Caco-2 (cell line): ENCODE measurements around the gene PRH2. TPM values are rescaled to one million over a fixed set of nuclear protein-coding genes. Genes with fewer than 3 reads are reported as not detected.

ENCODE experiments used
- BruUV-seq: library from RNA; stranded (reverse); fragments of 400-500 nt; replicated peaks from 2 replicates; lab custom pipeline; 2021; lab: Mats Ljungman, UMichigan
- CTCF ChIA-PET: fragments of 300-600 bp; sonication (Branson Sonifier 250); formaldehyde crosslinking; loops from one replicate; lab custom pipeline; 2022; ENCODE audit warnings: antibody characterized with exemption; lab: Charles Lee
- POLR2A ChIA-PET: fragments of 300-600 bp; sonication (Branson Sonifier 250); formaldehyde crosslinking; loops from one replicate; lab custom pipeline; 2022; ENCODE audit warnings: antibody characterized with exemption; lab: Charles Lee
- DNase-seq, 2 experiments: peaks; one replicate each; pipeline versions ENCODE4 v3.0.0 to v3.0.0-alpha.2; 2020 to 2022
- H3K27me3 ChIP-seq: replicated peaks from 2 replicates; pipeline ENCODE4 v1.6.0; 2011; ENCODE audit warnings: low read length; ENCODE audit not compliant: control insufficient read depth, insufficient read depth
- H3K36me3 ChIP-seq: 2 replicates; pipeline ENCODE4 v1.5.1; 2011; ENCODE audit warnings: low read length; ENCODE audit not compliant: control insufficient read depth, insufficient read depth
- H3K4me1 ChIP-seq: fragments of 250-450 bp; sonication (Bioruptor Pico); 2 replicates; pipeline ENCODE4 v1.5.1; 2020; ENCODE audit warnings: mild to moderate bottlenecking
- H3K4me3 ChIP-seq: 2 replicates; pipeline ENCODE4 v1.5.1; 2011; ENCODE audit warnings: low read depth, mild to moderate bottlenecking, control low read depth, low read length
- H3K9me3 ChIP-seq: fragments of 250-450 bp; sonication (Bioruptor Pico); 2 replicates; pipeline ENCODE4 v1.5.1; 2020; ENCODE audit warnings: mild to moderate bottlenecking, moderate library complexity
- H3K27ac Mint-ChIP-seq: one replicate; pipeline ENCODE4 v1.8.0; 2022; ENCODE audit warnings: mixed read lengths; ENCODE audit not compliant: unreplicated experiment
- H3K27me3 Mint-ChIP-seq: one replicate; pipeline ENCODE4 v1.8.0; 2022; ENCODE audit warnings: mixed read lengths; ENCODE audit not compliant: insufficient read depth, unreplicated experiment
- H3K36me3 Mint-ChIP-seq: one replicate; pipeline ENCODE4 v1.8.0; 2022; ENCODE audit warnings: mild to moderate bottlenecking, mixed read lengths; ENCODE audit not compliant: insufficient read depth, unreplicated experiment
- H3K4me1 Mint-ChIP-seq: one replicate; pipeline ENCODE4 v1.8.0; 2022; ENCODE audit warnings: low read depth, mixed read lengths; ENCODE audit not compliant: unreplicated experiment
- H3K4me3 Mint-ChIP-seq: one replicate; pipeline ENCODE4 v1.8.0; 2022; ENCODE audit warnings: mild to moderate bottlenecking, moderate library complexity, mixed read lengths; ENCODE audit not compliant: unreplicated experiment
- H3K9me3 Mint-ChIP-seq: one replicate; pipeline ENCODE4 v1.8.0; 2022; ENCODE audit warnings: mixed read lengths; ENCODE audit not compliant: unreplicated experiment
- intact Hi-C: fragments of 100-400 bp; cut with micrococcal nuclease; formaldehyde crosslinking; loops from one replicate; pipeline ENCODE4 v1.10.0; 2022; ENCODE audit not compliant: unreplicated experiment
- total RNA-seq: library from RNA; stranded (reverse); gene quantifications from 2 replicates; pipeline ENCODE4 v1.2.3, GENCODE V29; 2022
- TF ChIP-seq, protein P1 (sequence below), 2 experiments: fragments of 200-600 bp in 1 of 2; IDR thresholded peaks; 1 replicate in 1 of 2; 2 replicates in 1 of 2; pipeline versions ENCODE4 v1.5.1 to v1.8.0; 2011 to 2022; ENCODE audit warnings: antibody characterized with exemption in 1 of 2, control low read depth in 1 of 2, inconsistent platforms in 1 of 2, low read depth in 1 of 2, low read length in 1 of 2, mild to moderate bottlenecking in 1 of 2, moderate library complexity in 1 of 2; ENCODE audit not compliant: insufficient read depth in 1 of 2, severe bottlenecking in 1 of 2, unreplicated experiment in 1 of 2

The PRH2 gene
- total RNA-seq, 1 experiment from 2014 or later: 0.93 TPM

DNA sequence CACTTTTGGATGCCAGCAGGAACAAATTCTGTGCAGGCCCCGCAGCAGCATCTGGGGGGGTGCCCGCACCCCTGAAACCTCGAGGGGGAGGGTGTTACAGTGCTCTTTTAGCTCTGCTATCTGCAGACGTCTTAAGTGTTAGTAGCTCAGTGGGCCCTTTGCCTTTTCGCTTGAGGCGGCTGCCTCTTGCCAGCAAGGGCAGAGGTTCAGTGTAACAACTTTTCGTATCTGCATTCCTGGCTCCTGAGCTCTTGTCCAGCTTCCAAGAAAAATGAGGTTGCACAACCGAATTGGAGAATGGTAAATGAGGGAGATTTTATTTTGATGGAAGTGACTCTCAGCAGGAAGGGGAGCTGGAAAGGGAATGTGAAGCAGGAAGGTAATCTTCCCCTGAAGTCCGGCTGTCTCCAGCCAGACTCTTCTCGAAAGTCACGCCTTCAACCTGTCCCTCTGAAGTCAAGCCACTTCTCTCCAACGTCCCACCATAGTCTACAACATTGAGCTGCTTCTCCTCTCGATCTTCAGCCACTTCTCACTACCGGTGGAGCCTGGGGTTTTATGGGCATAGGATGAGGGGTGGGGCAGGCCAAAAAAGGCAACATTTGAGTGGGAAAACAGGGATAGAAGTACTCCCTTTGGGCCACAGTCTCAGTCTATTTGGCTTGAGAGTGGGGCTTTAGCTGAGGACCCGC is 39.9 kb downstream of the PRH2 start:
- Mint-ChIP-seq H3K9me3 (no peaks in the 10 kb centered on the region), H3K4me3 (no peak overlapping the region), H3K4me1 (peaks cover 8% of the 10 kb centered on the region), H3K27ac (no peak overlapping the region), H3K27me3 (no peaks in the 10 kb centered on the region), H3K36me3 (no peaks in the 10 kb centered on the region)
- intact Hi-C loops: no loop called here
- no peak overlapping the region for H3K4me3 ChIP-seq
- H3K36me3 ChIP-seq: no peaks in the 10 kb centered on the region
- no TSS peak for BruUV-seq
- ChIA-PET POLR2A (no interaction called here), CTCF (no interaction called here)
- no peaks in the 10 kb centered on the region for H3K9me3 ChIP-seq
- H3K27me3 ChIP-seq: no peaks in the 10 kb centered on the region
- TF ChIP-seq, protein P1, sequence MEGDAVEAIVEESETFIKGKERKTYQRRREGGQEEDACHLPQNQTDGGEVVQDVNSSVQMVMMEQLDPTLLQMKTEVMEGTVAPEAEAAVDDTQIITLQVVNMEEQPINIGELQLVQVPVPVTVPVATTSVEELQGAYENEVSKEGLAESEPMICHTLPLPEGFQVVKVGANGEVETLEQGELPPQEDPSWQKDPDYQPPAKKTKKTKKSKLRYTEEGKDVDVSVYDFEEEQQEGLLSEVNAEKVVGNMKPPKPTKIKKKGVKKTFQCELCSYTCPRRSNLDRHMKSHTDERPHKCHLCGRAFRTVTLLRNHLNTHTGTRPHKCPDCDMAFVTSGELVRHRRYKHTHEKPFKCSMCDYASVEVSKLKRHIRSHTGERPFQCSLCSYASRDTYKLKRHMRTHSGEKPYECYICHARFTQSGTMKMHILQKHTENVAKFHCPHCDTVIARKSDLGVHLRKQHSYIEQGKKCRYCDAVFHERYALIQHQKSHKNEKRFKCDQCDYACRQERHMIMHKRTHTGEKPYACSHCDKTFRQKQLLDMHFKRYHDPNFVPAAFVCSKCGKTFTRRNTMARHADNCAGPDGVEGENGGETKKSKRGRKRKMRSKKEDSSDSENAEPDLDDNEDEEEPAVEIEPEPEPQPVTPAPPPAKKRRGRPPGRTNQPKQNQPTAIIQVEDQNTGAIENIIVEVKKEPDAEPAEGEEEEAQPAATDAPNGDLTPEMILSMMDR (IDR thresholded peaks at IDR 0.05; ENCODE audit: insufficient read depth in 1 of 2, low read depth in 1 of 2, low read length in 1 of 2, severe bottlenecking in 1 of 2, unreplicated experiment in 1 of 2): no peak
- H3K4me1 ChIP-seq: peaks cover 6% of the 10 kb centered on the region
- no peak for DNase-seq

DNA sequence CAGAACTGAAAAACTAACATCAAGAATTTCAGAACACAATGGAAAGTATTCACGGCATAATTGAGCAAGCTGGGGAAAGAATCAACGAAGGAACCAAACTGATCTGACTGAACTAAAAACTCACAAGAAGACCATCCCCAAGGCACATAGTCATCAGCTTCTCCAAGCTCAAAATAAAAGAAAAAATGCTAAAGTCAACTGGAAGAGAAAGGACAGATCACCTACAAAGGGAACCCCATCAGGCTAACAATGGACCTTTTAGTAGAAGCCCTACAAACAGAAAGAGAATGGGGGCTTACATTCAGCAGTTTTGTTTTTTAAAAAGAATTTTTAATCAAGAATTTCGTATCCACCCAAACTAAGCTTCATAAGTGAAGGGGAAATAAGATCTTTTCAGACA is 45.9 kb downstream of the PRH2 start:
- H3K27ac Mint-ChIP-seq: no peak overlapping the region
- BruUV-seq: no TSS peak
- ChIA-PET CTCF (no interaction called here), POLR2A (no interaction called here)
- H3K4me1 ChIP-seq: no peaks in the 10 kb centered on the region
- no peaks in the 10 kb centered on the region for H3K36me3 ChIP-seq
- no peak overlapping the region for H3K4me3 ChIP-seq
- intact Hi-C loops: no loop called here
- no peaks in the 10 kb centered on the region for H3K27me3 ChIP-seq
- TF ChIP-seq, protein P1 (IDR thresholded peaks at IDR 0.05; ENCODE audit: insufficient read depth in 1 of 2, low read depth in 1 of 2, low read length in 1 of 2, severe bottlenecking in 1 of 2, unreplicated experiment in 1 of 2): no peak
- no peak for DNase-seq
- no peaks in the 10 kb centered on the region for H3K9me3 Mint-ChIP-seq
- no peaks in the 10 kb centered on the region for H3K27me3 Mint-ChIP-seq
- no peaks in the 10 kb centered on the region for H3K9me3 ChIP-seq
- no peak overlapping the region for H3K4me3 Mint-ChIP-seq
- no peaks in the 10 kb centered on the region for H3K4me1 Mint-ChIP-seq
- no peaks in the 10 kb centered on the region for H3K36me3 Mint-ChIP-seq

DNA sequence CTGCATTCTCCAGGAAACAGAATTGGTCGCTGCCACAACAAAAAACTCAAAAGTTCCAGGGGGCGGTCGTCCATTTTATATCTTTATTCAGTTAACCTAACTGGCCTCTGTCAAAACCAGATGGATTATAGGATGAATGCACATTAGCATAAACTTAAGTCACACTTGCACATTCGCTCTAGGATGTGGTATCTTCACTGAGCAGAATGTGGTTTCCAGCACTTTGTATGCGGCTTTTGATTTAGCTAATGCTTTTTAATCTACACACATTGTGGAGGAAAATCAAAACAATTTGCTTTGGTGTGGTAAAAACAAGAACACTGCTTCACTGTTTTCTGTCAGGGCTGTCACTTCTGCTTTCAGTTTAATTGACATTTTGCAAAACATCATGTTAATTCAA is 53.2 kb downstream of the PRH2 start:
- no peaks in the 10 kb centered on the region for H3K27me3 Mint-ChIP-seq
- peaks cover 6% of the 10 kb centered on the region for H3K36me3 Mint-ChIP-seq
- TF ChIP-seq, protein P1 (IDR thresholded peaks at IDR 0.05; ENCODE audit: insufficient read depth in 1 of 2, low read depth in 1 of 2, low read length in 1 of 2, severe bottlenecking in 1 of 2, unreplicated experiment in 1 of 2): no peak
- no peak overlapping the region for H3K4me3 Mint-ChIP-seq
- no peak for DNase-seq
- ChIA-PET POLR2A (no interaction called here), CTCF (no interaction called here)
- no peaks in the 10 kb centered on the region for H3K4me1 ChIP-seq
- no peaks in the 10 kb centered on the region for H3K36me3 ChIP-seq
- no peaks in the 10 kb centered on the region for H3K4me1 Mint-ChIP-seq
- no peaks in the 10 kb centered on the region for H3K9me3 Mint-ChIP-seq
- no peaks in the 10 kb centered on the region for H3K27me3 ChIP-seq
- no TSS peak for BruUV-seq
- intact Hi-C loops: no loop called here
- H3K4me3 ChIP-seq: no peak overlapping the region
- no peak overlapping the region for H3K27ac Mint-ChIP-seq
- H3K9me3 ChIP-seq: no peaks in the 10 kb centered on the region

Other genes starting within 250 kb of the PRH2 start
- gene YBX3, start 205.9 kb upstream of the PRH2 start, total RNA-seq: 315 and 326 TPM in 2 replicates
- gene TAS2R7, start 126.6 kb upstream of the PRH2 start, total RNA-seq: not detected in 2 replicates
- gene TAS2R8, start 122.0 kb upstream of the PRH2 start, total RNA-seq: not detected in 2 replicates
- gene TAS2R9, start 119.1 kb upstream of the PRH2 start, total RNA-seq: not detected in 2 replicates
- gene TAS2R10, start 102.9 kb upstream of the PRH2 start, total RNA-seq: 0.29 and 0.30 TPM in 2 replicates
- gene PRR4, start 79.8 kb upstream of the PRH2 start, total RNA-seq: 6.8 and 8.4 TPM in 2 replicates
- 21.2 and 24.4 TPM in 2 replicates for gene PRH1, start 45.0 kb upstream of the PRH2 start, total RNA-seq
- gene TAS2R13, start 19.7 kb upstream of the PRH2 start, total RNA-seq: 1.6 and 2.0 TPM in 2 replicates
- 2.7 and 3.1 TPM in 2 replicates for gene TAS2R14, start 10.0 kb downstream of the PRH2 start, total RNA-seq
- 2.0 and 2.2 TPM in 2 replicates for gene TAS2R50, start 57.7 kb downstream of the PRH2 start, total RNA-seq
- gene TAS2R20, start 69.1 kb downstream of the PRH2 start, total RNA-seq: 2.2 and 3.8 TPM in 2 replicates
- 4.8 and 5.7 TPM in 2 replicates for gene TAS2R19, start 93.4 kb downstream of the PRH2 start, total RNA-seq
- gene TAS2R31, start 102.2 kb downstream of the PRH2 start, total RNA-seq: 4.3 and 5.7 TPM in 2 replicates
- gene TAS2R46, start 133.1 kb downstream of the PRH2 start, total RNA-seq: 2.3 and 3.8 TPM in 2 replicates
- not detected in 2 replicates for gene TAS2R43, start 163.1 kb downstream of the PRH2 start, total RNA-seq
- gene TAS2R30, start 205.4 kb downstream of the PRH2 start, total RNA-seq: 3.8 and 5.8 TPM in 2 replicates
- gene SMIM10L1, start 242.0 kb downstream of the PRH2 start, total RNA-seq: 22.4 and 24.9 TPM in 2 replicates